Measurements from ENCODE around the gene ADAMTS5. TPM values are rescaled to one million over a fixed set of nuclear protein-coding genes. Genes with fewer than 3 reads are reported as not detected.

ADAMTS5 gene
- total RNA-seq, 4 donors from 2014 or later, result 24.8 to 99.7 (median 48.4) TPM

GRCh38 chr21:26973226-26973625 is 6.3 kb upstream of the ADAMTS5 start:
- DNase-seq, result no peak
- no peaks in the 10 kb centered on the region for H3K36me3 ChIP-seq
- H3K9me3 ChIP-seq, result no peaks in the 10 kb centered on the region
- peak overlapping the region; percentile 7 to 14 for H3K27ac ChIP-seq
- no peak for TF ChIP-seq POLR2A (IDR thresholded peaks at IDR 0.05)
- no peak for TF ChIP-seq CTCF (IDR thresholded peaks at IDR 0.05)
- peaks cover 0 to 9% of the 10 kb centered on the region in 2 donors for H3K4me1 ChIP-seq
- intact Hi-C loops (cut with DNase I; ENCODE audit: low total_unique reads), result no loop called here
- no peaks in the 10 kb centered on the region for H3K27me3 ChIP-seq
- no peak overlapping the region for H3K4me3 ChIP-seq

- Histone ChIP-seq H3K36me3 (no peaks in the 10 kb centered on the region), H3K27me3 (no peaks in the 10 kb centered on the region), H3K27ac (no peak overlapping the region), H3K9me3 (no peaks in the 10 kb centered on the region), H3K4me3 (no peak overlapping the region), H3K4me1 (peaks cover 0 to 9% of the 10 kb centered on the region in 2 donors)
- intact Hi-C loops (cut with DNase I; ENCODE audit: low total_unique reads), result no loop called here
- TF ChIP-seq POLR2A (IDR thresholded peaks at IDR 0.05) (no peak), CTCF (IDR thresholded peaks at IDR 0.05) (no peak)
- DNase-seq, result no peak
These were observed 5.3 kb upstream of the ADAMTS5 start for GRCh38 chr21:26972192-26972591.

GRCh38 chr21:26969971-26970725 is 3.3 kb upstream of the ADAMTS5 start:
- intact Hi-C loops (cut with DNase I; ENCODE audit: low total_unique reads), result no loop called here
- Histone ChIP-seq H3K9me3 (no peaks in the 10 kb centered on the region), H3K36me3 (no peaks in the 10 kb centered on the region), H3K27ac (peak overlapping the region; percentile 8 to 94), H3K4me1 (peaks cover 0 to 9% of the 10 kb centered on the region in 2 donors), H3K27me3 (no peaks in the 10 kb centered on the region), H3K4me3 (no peak overlapping the region)
- no peak for TF ChIP-seq POLR2A (IDR thresholded peaks at IDR 0.05)
- no peak for DNase-seq

GRCh38 chr21:26966649-26967061 is 233 bp downstream of the ADAMTS5 start:
- Histone ChIP-seq H3K27me3 (no peaks in the 10 kb centered on the region), H3K36me3 (no peaks in the 10 kb centered on the region), H3K27ac (peak overlapping the region; percentile 94 to 98), H3K9me3 (no peaks in the 10 kb centered on the region), H3K4me1 (peaks cover 1 to 3% of the 10 kb centered on the region in 2 donors), H3K4me3 (peak overlapping the region; percentile 66 to 72)
- TF ChIP-seq POLR2A (IDR thresholded peaks at IDR 0.05) (no peak), CTCF (IDR thresholded peaks at IDR 0.05) (no peak)
- intact Hi-C loops (cut with DNase I; ENCODE audit: low total_unique reads), result no loop called here
- peak in 1 of 2 donors; percentile 42 for DNase-seq

GRCh38 chr21:26965907-26966581 is 844 bp downstream of the ADAMTS5 start:
- DNase-seq, result peak; percentile 61 to 63

More at GRCh38 chr21:26965907-26966581, 844 bp downstream of the ADAMTS5 start:
- Histone ChIP-seq H3K27ac (peak overlapping the region; percentile 94 to 98), H3K27me3 (no peaks in the 10 kb centered on the region), H3K36me3 (no peaks in the 10 kb centered on the region), H3K4me3 (peak overlapping the region; percentile 66 to 72), H3K9me3 (no peaks in the 10 kb centered on the region), H3K4me1 (peaks cover 0 to 7% of the 10 kb centered on the region in 2 donors)
- TF ChIP-seq POLR2A (IDR thresholded peaks at IDR 0.05) (peak in 1 of 2 donors; percentile 15), CTCF (IDR thresholded peaks at IDR 0.05) (peak in 2 of 4 experiments; percentile 22 to 47)
- intact Hi-C loops (cut with DNase I; ENCODE audit: low total_unique reads), result no loop called here
